Mucosa of rectum (tissue), 2 donors: ENCODE measurements around the gene IGFBP7.

Source experiments
- H3K27ac ChIP-seq, 2 donors: one replicate each; pipeline ENCODE4 v1.7.0; 2013; ENCODE audit warnings: inconsistent platforms in 2 of 2, low read depth in 2 of 2, low read length in 2 of 2
- H3K27me3 ChIP-seq, 2 donors: one replicate each; pipeline ENCODE4 v1.7.0; 2013; ENCODE audit warnings: low read length in 2 of 2; ENCODE audit not compliant: control insufficient read depth in 2 of 2, insufficient read depth in 2 of 2
- H3K36me3 ChIP-seq, 2 donors: one replicate each; pipeline ENCODE4 v1.7.0; 2013; ENCODE audit warnings: low read length in 2 of 2; ENCODE audit not compliant: control insufficient read depth in 2 of 2, insufficient read depth in 2 of 2
- H3K4me1 ChIP-seq, 2 donors: one replicate each; pipeline ENCODE4 v1.7.0; 2013; ENCODE audit warnings: low read length in 2 of 2, mild to moderate bottlenecking in 1 of 2; ENCODE audit not compliant: control insufficient read depth in 2 of 2, insufficient read depth in 2 of 2
- H3K4me3 ChIP-seq, 2 donors: one replicate each; pipeline ENCODE4 v1.7.0; 2013; ENCODE audit warnings: low read length in 2 of 2
- H3K9ac ChIP-seq, 2 donors: one replicate each; pipeline ENCODE4 v1.7.0; 2013; ENCODE audit warnings: low read length in 2 of 2, low read depth in 1 of 2, mild to moderate bottlenecking in 1 of 2
- H3K9me3 ChIP-seq, 2 donors: one replicate each; pipeline ENCODE4 v1.7.0; 2013; ENCODE audit warnings: low read length in 2 of 2; ENCODE audit not compliant: control insufficient read depth in 2 of 2
- donor health status: healthy.
- donor health status: Normal muscosa, but diverticular disease.

The IGFBP7 gene

DNA sequence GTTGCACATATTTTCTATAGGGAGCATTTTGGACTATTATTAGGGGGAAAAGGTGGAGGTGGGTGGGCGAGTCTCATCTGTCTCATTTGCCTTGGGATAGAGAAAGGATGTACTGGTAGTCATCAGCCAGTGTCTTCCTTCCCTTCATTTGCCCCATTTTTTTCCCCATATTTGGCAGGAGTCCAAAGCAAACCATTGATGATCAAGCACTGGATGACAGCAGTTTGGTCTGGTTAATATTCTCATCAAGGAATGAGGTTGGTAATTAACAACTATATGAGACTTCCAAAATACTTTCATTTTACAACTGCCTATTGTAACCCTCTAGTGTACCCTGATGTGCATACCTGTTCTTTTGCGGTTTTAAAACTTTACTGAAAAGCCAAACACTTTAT is 22.6 kb upstream of the IGFBP7 start:
- Histone ChIP-seq H3K9ac (no peak overlapping the region), H3K27ac (no peak overlapping the region), H3K36me3 (no peaks in the 10 kb centered on the region), H3K9me3 (no peaks in the 10 kb centered on the region), H3K27me3 (no peaks in the 10 kb centered on the region), H3K4me3 (no peak overlapping the region), H3K4me1 (no peaks in the 10 kb centered on the region)

DNA sequence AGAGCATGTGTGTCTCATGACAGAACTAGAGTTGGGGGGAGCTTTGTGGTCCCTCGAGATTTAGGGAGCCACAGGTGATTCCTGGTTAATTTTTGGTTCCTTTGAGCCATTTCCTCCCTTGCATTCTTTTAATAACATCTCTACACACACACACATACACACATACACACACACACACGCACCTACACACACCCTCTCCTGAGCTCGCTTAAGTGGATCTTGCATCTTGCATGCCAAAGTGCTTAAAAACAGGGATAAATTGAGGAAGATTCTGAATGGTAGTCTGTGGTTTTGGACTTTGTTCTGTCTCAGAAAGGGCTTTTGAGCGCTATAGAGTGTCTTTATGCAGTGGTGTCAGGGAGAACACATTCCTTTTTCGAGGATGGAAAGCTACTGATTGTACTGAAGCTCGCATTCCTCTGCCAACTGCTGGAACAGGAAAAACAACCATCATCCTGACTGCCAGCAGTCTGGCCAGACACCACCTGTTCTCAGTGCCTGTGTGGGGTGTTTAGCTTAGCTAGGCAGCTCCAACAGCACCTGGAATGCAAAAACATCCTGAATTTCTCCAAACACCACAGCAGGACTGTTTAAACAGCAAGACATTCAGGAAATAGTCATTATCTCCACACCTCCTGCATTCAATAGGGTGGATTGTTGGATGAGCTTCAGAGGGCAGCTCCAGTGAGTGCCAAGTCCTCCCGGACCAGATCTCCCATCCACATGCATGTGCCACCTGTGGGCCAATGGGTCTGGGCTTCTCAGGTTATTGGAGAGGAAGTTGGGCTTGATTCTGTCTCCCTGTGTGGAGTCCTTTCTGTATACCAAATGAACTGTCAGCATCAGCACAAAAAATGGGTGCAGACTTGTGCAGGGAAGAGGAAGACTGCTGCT is 21.9 kb upstream of the IGFBP7 start:
- no peak overlapping the region for H3K9ac ChIP-seq
- no peaks in the 10 kb centered on the region for H3K4me1 ChIP-seq
- H3K4me3 ChIP-seq: no peak overlapping the region
- H3K27ac ChIP-seq: no peak overlapping the region
- peaks cover 0 to 2% of the 10 kb centered on the region in 2 donors for H3K9me3 ChIP-seq
- H3K27me3 ChIP-seq: no peaks in the 10 kb centered on the region
- no peaks in the 10 kb centered on the region for H3K36me3 ChIP-seq

GRCh38 chr4:57129477-57129876 is 19.3 kb upstream of the IGFBP7 start:
- Histone ChIP-seq H3K4me1 (no peaks in the 10 kb centered on the region), H3K9me3 (peaks cover 0 to 2% of the 10 kb centered on the region in 2 donors), H3K27ac (no peak overlapping the region), H3K27me3 (no peaks in the 10 kb centered on the region), H3K9ac (no peak overlapping the region), H3K4me3 (no peak overlapping the region), H3K36me3 (no peaks in the 10 kb centered on the region)

DNA sequence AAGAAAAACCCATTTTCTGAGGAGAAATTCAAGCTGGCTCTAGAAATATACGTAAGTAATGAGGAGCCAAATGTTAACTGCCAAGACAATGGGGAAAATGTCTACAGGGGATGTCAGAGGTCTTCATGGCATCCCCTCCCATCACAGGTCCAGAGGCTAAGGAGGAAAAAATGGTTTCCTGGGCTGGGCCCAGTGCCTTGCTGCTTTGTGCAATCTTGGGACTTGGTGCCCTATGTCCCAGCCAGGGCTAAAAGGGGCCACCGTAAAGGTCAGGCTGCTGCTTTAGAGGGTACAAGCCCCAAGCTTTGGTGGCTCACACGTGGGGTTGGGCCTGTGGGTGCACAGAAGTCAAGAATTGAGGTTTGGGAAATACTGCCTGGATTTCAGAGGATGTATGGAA is 17.2 kb upstream of the IGFBP7 start:
- H3K27me3 ChIP-seq: no peaks in the 10 kb centered on the region
- no peak overlapping the region for H3K9ac ChIP-seq
- H3K36me3 ChIP-seq: no peaks in the 10 kb centered on the region
- H3K4me3 ChIP-seq: no peak overlapping the region
- H3K27ac ChIP-seq: no peak overlapping the region
- H3K4me1 ChIP-seq: no peaks in the 10 kb centered on the region
- H3K9me3 ChIP-seq: peaks cover 0 to 2% of the 10 kb centered on the region in 2 donors

- peaks cover 0 to 2% of the 10 kb centered on the region in 2 donors for H3K9me3 ChIP-seq
- no peaks in the 10 kb centered on the region for H3K27me3 ChIP-seq
- no peak overlapping the region for H3K27ac ChIP-seq
- H3K4me3 ChIP-seq: no peak overlapping the region
- no peaks in the 10 kb centered on the region for H3K36me3 ChIP-seq
- no peak overlapping the region for H3K9ac ChIP-seq
- H3K4me1 ChIP-seq: no peaks in the 10 kb centered on the region
Observed at GRCh38 chr4:57125996-57126395, 15.8 kb upstream of the IGFBP7 start.

DNA sequence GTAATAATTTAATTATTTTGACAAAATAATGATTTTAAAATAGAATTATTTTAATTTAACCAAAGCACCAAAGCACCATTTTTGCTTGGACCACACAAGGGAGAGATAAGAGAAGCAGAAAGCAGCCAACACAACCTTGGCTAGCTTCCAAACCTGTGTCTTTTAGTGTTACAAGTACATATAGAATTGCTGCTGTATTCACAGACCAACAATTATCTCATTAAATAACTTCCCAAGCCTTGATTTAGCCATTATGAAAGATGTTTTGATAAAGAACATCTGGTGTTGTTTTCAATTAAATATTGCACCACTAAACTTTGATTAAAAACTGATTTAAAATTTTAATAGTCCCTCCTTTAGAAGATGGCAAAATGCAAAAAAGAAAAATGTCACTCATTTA is 14.0 kb upstream of the IGFBP7 start:
- no peaks in the 10 kb centered on the region for H3K36me3 ChIP-seq
- H3K4me1 ChIP-seq: peaks cover 2 to 3% of the 10 kb centered on the region in 2 donors
- no peaks in the 10 kb centered on the region for H3K27me3 ChIP-seq
- H3K9ac ChIP-seq: no peak overlapping the region
- no peak overlapping the region for H3K4me3 ChIP-seq
- H3K9me3 ChIP-seq: peaks cover 0 to 2% of the 10 kb centered on the region in 2 donors
- H3K27ac ChIP-seq: no peak overlapping the region

- H3K9ac ChIP-seq: no peak overlapping the region
Observed at GRCh38 chr4:57122959-57123358, 12.8 kb upstream of the IGFBP7 start.

GRCh38 chr4:57119054-57119651 is 9.0 kb upstream of the IGFBP7 start:
- no peak overlapping the region for H3K4me3 ChIP-seq
- no peaks in the 10 kb centered on the region for H3K36me3 ChIP-seq
- H3K4me1 ChIP-seq: peaks cover 2 to 6% of the 10 kb centered on the region in 2 donors
- no peaks in the 10 kb centered on the region for H3K9me3 ChIP-seq
- no peaks in the 10 kb centered on the region for H3K27me3 ChIP-seq
- H3K9ac ChIP-seq: peak overlapping the region in 1 of 2 donors; percentile 23
- peak overlapping the region; percentile 53 to 59 for H3K27ac ChIP-seq

More at GRCh38 chr4:57122959-57123358, 12.8 kb upstream of the IGFBP7 start:
- peaks cover 0 to 2% of the 10 kb centered on the region in 2 donors for H3K9me3 ChIP-seq
- no peak overlapping the region for H3K27ac ChIP-seq
- H3K36me3 ChIP-seq: no peaks in the 10 kb centered on the region
- H3K4me1 ChIP-seq: peaks cover 2 to 6% of the 10 kb centered on the region in 2 donors
- no peak overlapping the region for H3K4me3 ChIP-seq
- H3K27me3 ChIP-seq: no peaks in the 10 kb centered on the region

GRCh38 chr4:57117491-57117890 is 7.3 kb upstream of the IGFBP7 start:
- no peaks in the 10 kb centered on the region for H3K36me3 ChIP-seq
- no peaks in the 10 kb centered on the region for H3K9me3 ChIP-seq
- H3K27me3 ChIP-seq: no peaks in the 10 kb centered on the region
- no peak overlapping the region for H3K4me3 ChIP-seq
- H3K4me1 ChIP-seq: peaks cover 2 to 6% of the 10 kb centered on the region in 2 donors
- no peak overlapping the region for H3K27ac ChIP-seq
- H3K9ac ChIP-seq: no peak overlapping the region

DNA sequence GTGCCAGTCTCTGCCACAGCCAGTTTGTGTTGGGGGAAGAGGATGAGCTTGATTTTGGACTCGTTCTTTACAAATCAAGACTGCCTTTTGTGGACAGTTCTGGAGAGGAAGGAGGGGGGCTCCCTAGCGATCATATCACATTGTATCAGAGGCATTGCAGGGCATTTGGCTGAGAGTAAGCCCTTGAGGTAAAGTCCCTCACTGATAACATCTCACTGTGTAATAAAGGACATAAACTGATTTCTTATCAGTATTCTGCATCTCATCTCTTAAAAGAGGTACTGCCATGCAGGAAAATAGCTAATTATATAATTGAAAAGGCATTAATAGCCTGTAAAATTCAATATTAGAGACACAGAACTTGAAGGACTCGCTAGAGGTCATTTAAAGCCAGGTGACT is 6.1 kb upstream of the IGFBP7 start:
- H3K9ac ChIP-seq: no peak overlapping the region
- peaks cover 5 to 8% of the 10 kb centered on the region in 2 donors for H3K4me1 ChIP-seq
- no peak overlapping the region for H3K4me3 ChIP-seq
- H3K27me3 ChIP-seq: no peaks in the 10 kb centered on the region
- H3K27ac ChIP-seq: no peak overlapping the region
- H3K36me3 ChIP-seq: no peaks in the 10 kb centered on the region
- no peaks in the 10 kb centered on the region for H3K9me3 ChIP-seq
